BLaER1 (cell line): ENCODE data around the gene EFS.

Source experiments
- H3K27ac ChIP-seq: shearing (Covaris generic); formaldehyde crosslinking; 2 replicates; pipeline ENCODE4 v1.8.1; 2022
- H3K27me3 ChIP-seq: shearing (Covaris generic); formaldehyde crosslinking; 2 replicates; pipeline ENCODE4 v1.8.1; 2022
- H3K36me3 ChIP-seq: shearing (Covaris generic); formaldehyde crosslinking; 2 replicates; pipeline ENCODE4 v1.8.1; 2022
- H3K4me1 ChIP-seq: shearing (Covaris generic); formaldehyde crosslinking; 2 replicates; pipeline ENCODE4 v1.8.1; 2022
- H3K4me2 ChIP-seq: shearing (Covaris generic); formaldehyde crosslinking; 2 replicates; pipeline ENCODE4 v1.8.1; 2022
- H3K4me3 ChIP-seq: shearing (Covaris generic); formaldehyde crosslinking; 2 replicates; pipeline ENCODE4 v1.8.1; 2022
- H3K9ac ChIP-seq: shearing (Covaris generic); formaldehyde crosslinking; 2 replicates; pipeline ENCODE4 v1.8.1; 2022
- H3K9me3 ChIP-seq: shearing (Covaris generic); formaldehyde crosslinking; 2 replicates; pipeline ENCODE4 v1.8.1; 2022
- H4K20me1 ChIP-seq: shearing (Covaris generic); formaldehyde crosslinking; 2 replicates; pipeline ENCODE4 v1.8.1; 2022
- Cebpa-rat ChIP-seq: shearing (Covaris generic); IDR thresholded peaks from 2 replicates; pipeline ENCODE4 v1.8.1; 2022

EFS gene

GRCh38 chr14:23322568-23323517, 42.1 kb downstream of the EFS start:
- TF ChIP-seq Cebpa-rat, result no peak
- Histone ChIP-seq H3K9ac (peak overlapping the region; percentile 96), H3K27ac (peak overlapping the region; percentile 96), H4K20me1 (peaks cover 48% of the 10 kb centered on the region), H3K36me3 (peaks cover 40% of the 10 kb centered on the region), H3K27me3 (no peaks in the 10 kb centered on the region), H3K4me3 (peak overlapping the region; percentile 82), H3K9me3 (no peaks in the 10 kb centered on the region), H3K4me1 (peaks cover 36% of the 10 kb centered on the region), H3K4me2 (peak overlapping the region; percentile 91)

- H3K27me3 ChIP-seq, result no peaks in the 10 kb centered on the region
- H3K27ac ChIP-seq, result peak overlapping the region; percentile 96
- H4K20me1 ChIP-seq, result peaks cover 46% of the 10 kb centered on the region
- H3K9ac ChIP-seq, result peak overlapping the region; percentile 96
- H3K4me1 ChIP-seq, result peaks cover 36% of the 10 kb centered on the region
- no peaks in the 10 kb centered on the region for H3K9me3 ChIP-seq
- H3K4me2 ChIP-seq, result peak overlapping the region; percentile 91
- H3K36me3 ChIP-seq, result peaks cover 43% of the 10 kb centered on the region
- peak overlapping the region; percentile 82 for H3K4me3 ChIP-seq
- no peak for TF ChIP-seq Cebpa-rat
These were observed 43.1 kb downstream of the EFS start for GRCh38 chr14:23321572-23322547.

- no peak for TF ChIP-seq Cebpa-rat
- H3K36me3 ChIP-seq, result peaks cover 38% of the 10 kb centered on the region
- peak within 1 kb of the TSS; percentile 91 for H3K4me2 ChIP-seq
- H3K9me3 ChIP-seq, result no peaks in the 10 kb centered on the region
- H4K20me1 ChIP-seq, result peaks cover 36% of the 10 kb centered on the region
- H3K9ac ChIP-seq, result peak within 1 kb of the TSS; percentile 96
- peak within 1 kb of the TSS; percentile 96 for H3K27ac ChIP-seq
- no peaks in the 10 kb centered on the region for H3K27me3 ChIP-seq
- H3K4me1 ChIP-seq, result peaks cover 36% of the 10 kb centered on the region
- H3K4me3 ChIP-seq, result peak within 1 kb of the TSS; percentile 82
These were observed 44.1 kb downstream of the EFS start, which contains the start of gene PABPN1 for GRCh38 chr14:23320584-23321571. Gene PABPN1 (plus strand): TSS chr14:23321457. CDS start chr14:23321470, 13 bp downstream.

- H3K4me2 ChIP-seq, result peak overlapping the region; percentile 82
- H3K4me1 ChIP-seq, result peaks cover 34% of the 10 kb centered on the region
- H3K27me3 ChIP-seq, result no peaks in the 10 kb centered on the region
- H3K9me3 ChIP-seq, result no peaks in the 10 kb centered on the region
- H3K4me3 ChIP-seq, result peak overlapping the region; percentile 62
- TF ChIP-seq Cebpa-rat, result no peak
- peaks cover 28% of the 10 kb centered on the region for H3K36me3 ChIP-seq
- peaks cover 30% of the 10 kb centered on the region for H4K20me1 ChIP-seq
- peak overlapping the region; percentile 86 for H3K27ac ChIP-seq
- peak overlapping the region; percentile 63 for H3K9ac ChIP-seq
These were observed 45.0 kb downstream of the EFS start for GRCh38 chr14:23319746-23320583.

- no peak for TF ChIP-seq Cebpa-rat
- peaks cover 11% of the 10 kb centered on the region for H3K36me3 ChIP-seq
- no peaks in the 10 kb centered on the region for H3K27me3 ChIP-seq
- H3K4me2 ChIP-seq, result no peak overlapping the region
- no peak overlapping the region for H3K4me3 ChIP-seq
- H3K27ac ChIP-seq, result no peak overlapping the region
- H3K9ac ChIP-seq, result no peak overlapping the region
- no peaks in the 10 kb centered on the region for H3K9me3 ChIP-seq
- H4K20me1 ChIP-seq, result no peaks in the 10 kb centered on the region
- peaks cover 10% of the 10 kb centered on the region for H3K4me1 ChIP-seq
These were observed 48.7 kb downstream of the EFS start for GRCh38 chr14:23316300-23316699.

GRCh38 chr14:23310546-23310945, 54.4 kb downstream of the EFS start:
- no peak for TF ChIP-seq Cebpa-rat
- Histone ChIP-seq H3K4me1 (peaks cover 43% of the 10 kb centered on the region), H3K27me3 (no peaks in the 10 kb centered on the region), H3K9me3 (no peaks in the 10 kb centered on the region), H3K9ac (no peak overlapping the region), H3K27ac (no peak overlapping the region), H3K36me3 (peaks cover 41% of the 10 kb centered on the region), H3K4me2 (no peak overlapping the region), H4K20me1 (no peaks in the 10 kb centered on the region), H3K4me3 (no peak overlapping the region)

- H3K27ac ChIP-seq, result no peak overlapping the region
- TF ChIP-seq Cebpa-rat, result no peak
- H3K4me2 ChIP-seq, result peak overlapping the region; percentile 95
- no peak overlapping the region for H3K9ac ChIP-seq
- no peaks in the 10 kb centered on the region for H3K27me3 ChIP-seq
- H3K4me1 ChIP-seq, result peaks cover 52% of the 10 kb centered on the region
- H3K36me3 ChIP-seq, result peaks cover 41% of the 10 kb centered on the region
- H4K20me1 ChIP-seq, result no peaks in the 10 kb centered on the region
- H3K4me3 ChIP-seq, result no peak overlapping the region
- no peaks in the 10 kb centered on the region for H3K9me3 ChIP-seq
These were observed 56.1 kb downstream of the EFS start for GRCh38 chr14:23308721-23309445.
